Activated CD8-positive, alpha-beta memory T cell treated with anti-CD3 and anti-CD28 coated beads, Interleukin-2, amount 50 U/mL, for 1 hour (primary cell): Measurements from ENCODE around the gene ARHGAP15.

ENCODE experiments used
- DNase-seq: peaks from one replicate; pipeline ENCODE4 v3.0.0-alpha.2; 2020; ENCODE audit errors: extremely low read depth

ARHGAP15 gene

GRCh38 chr2:143262389-143262788, 133.2 kb downstream of the ARHGAP15 start:
- no peak for DNase-seq

GRCh38 chr2:143263066-143263625, 133.9 kb downstream of the ARHGAP15 start:
- DNase-seq, result no peak

GRCh38 chr2:143264851-143265250, 135.6 kb downstream of the ARHGAP15 start:
- no peak for DNase-seq

- no peak for DNase-seq
Observed at GRCh38 chr2:143279672-143280071, 150.5 kb downstream of the ARHGAP15 start.

- DNase-seq, result no peak
Observed at GRCh38 chr2:143280097-143280757, 151.0 kb downstream of the ARHGAP15 start.

GRCh38 chr2:143282684-143283083, 153.5 kb downstream of the ARHGAP15 start:
- no peak for DNase-seq

GRCh38 chr2:143284087-143284675, 155.0 kb downstream of the ARHGAP15 start:
- no peak for DNase-seq

GRCh38 chr2:143289025-143289424, 159.8 kb downstream of the ARHGAP15 start:
- no peak for DNase-seq

- DNase-seq, result no peak
Observed at GRCh38 chr2:143290221-143290620, 161.0 kb downstream of the ARHGAP15 start.

- no peak for DNase-seq
Observed at GRCh38 chr2:143294068-143294467, 164.8 kb downstream of the ARHGAP15 start.

- DNase-seq, result no peak
Observed at GRCh38 chr2:143296089-143296488, 166.9 kb downstream of the ARHGAP15 start.

- no peak for DNase-seq
Observed at GRCh38 chr2:143297182-143297581, 168.0 kb downstream of the ARHGAP15 start.

- no peak for DNase-seq
Observed at GRCh38 chr2:143300536-143300935, 171.3 kb downstream of the ARHGAP15 start.

- no peak for DNase-seq
Observed at GRCh38 chr2:143311426-143311825, 182.2 kb downstream of the ARHGAP15 start.

GRCh38 chr2:143312441-143312840, 183.2 kb downstream of the ARHGAP15 start:
- no peak for DNase-seq

GRCh38 chr2:143313861-143314260, 184.6 kb downstream of the ARHGAP15 start:
- no peak for DNase-seq

GRCh38 chr2:143321994-143322393, 192.8 kb downstream of the ARHGAP15 start:
- DNase-seq, result no peak

- no peak for DNase-seq
Observed at GRCh38 chr2:143329288-143329687, 200.1 kb downstream of the ARHGAP15 start.

- no peak for DNase-seq
Observed at GRCh38 chr2:143333168-143333791, 204.1 kb downstream of the ARHGAP15 start.

GRCh38 chr2:143333847-143334246, 204.6 kb downstream of the ARHGAP15 start:
- no peak for DNase-seq

- DNase-seq, result no peak
Observed at GRCh38 chr2:143334837-143335236, 205.6 kb downstream of the ARHGAP15 start.

GRCh38 chr2:143336719-143337210, 207.5 kb downstream of the ARHGAP15 start:
- no peak for DNase-seq

- no peak for DNase-seq
Observed at GRCh38 chr2:143341478-143341877, 212.3 kb downstream of the ARHGAP15 start.
